HEK293 (cell line): ENCODE results near the gene AK8.

ENCODE experiments used
- CTCF ChIA-PET: fragments of 350-600 bp; formaldehyde crosslinking; extraction: SDS; loops from one replicate; lab custom pipeline; 2021; ENCODE audit warnings: antibody characterized with exemption; lab: Yijun Ruan, JAX
- POLR2A ChIA-PET: fragments of 300-600 bp; formaldehyde crosslinking; extraction: SDS; loops from one replicate; lab custom pipeline; 2020; ENCODE audit warnings: antibody characterized with exemption, inconsistent platforms; lab: Yijun Ruan, JAX
- H3K27ac ChIP-seq: fragments of 200-500 bp; sonication (Bioruptor generic); 2 replicates; pipeline ENCODE4 v1.5.1; 2014; ENCODE audit warnings: low read depth, low read length, control low read depth, inconsistent platforms; ENCODE audit errors: extremely low read depth
- H3K36me3 ChIP-seq, 2 experiments: fragments of 200-500 bp in 1 of 2; sonication (Bioruptor generic) in 1 of 2; 1 replicate in 1 of 2; 2 replicates in 1 of 2; pipeline ENCODE4 v1.5.1; 2014 to 2017; ENCODE audit warnings: inconsistent platforms in 2 of 2, low read length in 2 of 2; ENCODE audit not compliant: control insufficient read depth in 2 of 2, insufficient read depth in 1 of 2
- H3K4me1 ChIP-seq: fragments of 200-500 bp; sonication (Bioruptor generic); 2 replicates; pipeline ENCODE4 v1.5.1; 2014; ENCODE audit warnings: mild to moderate bottlenecking, low read length, inconsistent platforms; ENCODE audit not compliant: control insufficient read depth, insufficient read depth
- H3K4me3 ChIP-seq: 2 replicates; pipeline ENCODE4 v1.5.1; 2011; ENCODE audit warnings: low read depth, mild to moderate bottlenecking, control low read depth, low read length, moderate library complexity
- H3K9me3 ChIP-seq: fragments of 200-500 bp; sonication (Bioruptor generic); 2 replicates; pipeline ENCODE4 v1.5.1; 2014; ENCODE audit warnings: low read depth, low read length, inconsistent platforms; ENCODE audit not compliant: control insufficient read depth, insufficient read depth
- BCL6B ChIP-seq: fragments of 450-650 bp; formaldehyde crosslinking; IDR thresholded peaks from 2 replicates; pipeline ENCODE4 v1.5.1; 2017; ENCODE audit warnings: missing biosample characterization, missing genetic modification characterization
- EGR2 ChIP-seq: fragments of 450-650 bp; formaldehyde crosslinking; IDR thresholded peaks from 2 replicates; pipeline ENCODE4 v1.5.1; 2016; ENCODE audit warnings: low read depth, missing biosample characterization, missing genetic modification characterization
- SCRT1 ChIP-seq: fragments of 450-650 bp; formaldehyde crosslinking; IDR thresholded peaks from 2 replicates; pipeline ENCODE4 v1.5.1; 2016; ENCODE audit warnings: missing biosample characterization, missing genetic modification characterization, borderline replicate concordance
- SCRT2 ChIP-seq: fragments of 450-650 bp; formaldehyde crosslinking; IDR thresholded peaks from 2 replicates; pipeline ENCODE4 v1.5.1; 2016; ENCODE audit warnings: missing biosample characterization, missing genetic modification characterization
- WT1 ChIP-seq: fragments of 450-650 bp; formaldehyde crosslinking; IDR thresholded peaks from 2 replicates; pipeline ENCODE4 v1.5.1; 2016; ENCODE audit warnings: missing biosample characterization, missing genetic modification characterization
- ZBTB21 ChIP-seq: fragments of 450-650 bp; formaldehyde crosslinking; IDR thresholded peaks from 2 replicates; pipeline ENCODE4 v1.5.1; 2017; ENCODE audit warnings: missing biosample characterization, missing genetic modification characterization
- ZBTB49 ChIP-seq: fragments of 450-650 bp; formaldehyde crosslinking; IDR thresholded peaks from 2 replicates; pipeline ENCODE4 v1.5.1; 2016; ENCODE audit warnings: missing biosample characterization, missing genetic modification characterization, low read depth
- ZBTB6 ChIP-seq: fragments of 450-650 bp; formaldehyde crosslinking; IDR thresholded peaks from 2 replicates; pipeline ENCODE4 v1.5.1; 2017; ENCODE audit warnings: missing biosample characterization, missing genetic modification characterization
- ZFHX2 ChIP-seq: fragments of 450-650 bp; formaldehyde crosslinking; conservative IDR thresholded peaks from 2 replicates; pipeline ENCODE4 v1.5.1; 2016; ENCODE audit warnings: missing biosample characterization, missing genetic modification characterization
- ZFP69B ChIP-seq: fragments of 450-650 bp; formaldehyde crosslinking; IDR thresholded peaks from 2 replicates; pipeline ENCODE4 v1.5.1; 2016; ENCODE audit warnings: missing biosample characterization, missing genetic modification characterization
- ZNF555 ChIP-seq: fragments of 450-650 bp; formaldehyde crosslinking; conservative IDR thresholded peaks from 2 replicates; pipeline ENCODE4 v1.5.1; 2017; ENCODE audit warnings: missing biosample characterization, mild to moderate bottlenecking, missing genetic modification characterization, inconsistent platforms
- ZNF580 ChIP-seq: fragments of 450-650 bp; formaldehyde crosslinking; IDR thresholded peaks from 2 replicates; pipeline ENCODE4 v1.5.1; 2016; ENCODE audit warnings: missing biosample characterization, missing genetic modification characterization
- ZNF837 ChIP-seq: fragments of 450-650 bp; formaldehyde crosslinking; IDR thresholded peaks from 2 replicates; pipeline ENCODE4 v1.5.1; 2016; ENCODE audit warnings: missing biosample characterization, missing genetic modification characterization
- ZNF843 ChIP-seq: fragments of 450-650 bp; formaldehyde crosslinking; IDR thresholded peaks from 2 replicates; pipeline ENCODE4 v1.5.1; 2016; ENCODE audit warnings: missing biosample characterization, missing genetic modification characterization
- TF ChIP-seq, protein P1 (sequence below): fragments of 450-650 bp; formaldehyde crosslinking; IDR thresholded peaks from 2 replicates; pipeline ENCODE4 v1.5.0; 2017; ENCODE audit warnings: missing biosample characterization, missing genetic modification characterization, borderline replicate concordance

Gene AK8

GRCh38 chr9:132814937-132815336 lies 63.1 kb downstream of the AK8 start:
- POLR2A ChIA-PET = no interaction called here
- H3K4me1 ChIP-seq = no peaks in the 10 kb centered on the region
- no peaks in the 10 kb centered on the region for H3K9me3 ChIP-seq
- no peak overlapping the region for H3K4me3 ChIP-seq
- no peaks in the 10 kb centered on the region for H3K36me3 ChIP-seq
- CTCF ChIA-PET = no interaction called here
- no peak for TF ChIP-seq ZNF837 (tag by site-specific recombination)
- no peak for TF ChIP-seq ZFP69B
- no peak for TF ChIP-seq ZNF555 (tag by site-specific recombination)
- no peak for TF ChIP-seq ZNF843 (tag by site-specific recombination)
- TF ChIP-seq ZNF580 (tag by site-specific recombination) = no peak
- TF ChIP-seq, protein P1, sequence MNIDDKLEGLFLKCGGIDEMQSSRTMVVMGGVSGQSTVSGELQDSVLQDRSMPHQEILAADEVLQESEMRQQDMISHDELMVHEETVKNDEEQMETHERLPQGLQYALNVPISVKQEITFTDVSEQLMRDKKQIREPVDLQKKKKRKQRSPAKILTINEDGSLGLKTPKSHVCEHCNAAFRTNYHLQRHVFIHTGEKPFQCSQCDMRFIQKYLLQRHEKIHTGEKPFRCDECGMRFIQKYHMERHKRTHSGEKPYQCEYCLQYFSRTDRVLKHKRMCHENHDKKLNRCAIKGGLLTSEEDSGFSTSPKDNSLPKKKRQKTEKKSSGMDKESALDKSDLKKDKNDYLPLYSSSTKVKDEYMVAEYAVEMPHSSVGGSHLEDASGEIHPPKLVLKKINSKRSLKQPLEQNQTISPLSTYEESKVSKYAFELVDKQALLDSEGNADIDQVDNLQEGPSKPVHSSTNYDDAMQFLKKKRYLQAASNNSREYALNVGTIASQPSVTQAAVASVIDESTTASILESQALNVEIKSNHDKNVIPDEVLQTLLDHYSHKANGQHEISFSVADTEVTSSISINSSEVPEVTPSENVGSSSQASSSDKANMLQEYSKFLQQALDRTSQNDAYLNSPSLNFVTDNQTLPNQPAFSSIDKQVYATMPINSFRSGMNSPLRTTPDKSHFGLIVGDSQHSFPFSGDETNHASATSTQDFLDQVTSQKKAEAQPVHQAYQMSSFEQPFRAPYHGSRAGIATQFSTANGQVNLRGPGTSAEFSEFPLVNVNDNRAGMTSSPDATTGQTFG = no peak
- no peak overlapping the region for H3K27ac ChIP-seq

- TF ChIP-seq ZFHX2 (peak; percentile 78), BCL6B (tag by site-specific recombination) (no peak), EGR2 (tag by site-specific recombination) (peak; percentile 78)
- TF ChIP-seq, all 188 proteins: peak for 2
- CTCF ChIA-PET = interaction anchor here (0.7 kb wide), 1 partner anchor 92 kb away, joined by 3 read pairs; no protein-coding TSS in a partner anchor
- POLR2A ChIA-PET = no interaction called here
Observed at GRCh38 chr9:132813115-132813771, 64.8 kb downstream of the AK8 start.

DNA sequence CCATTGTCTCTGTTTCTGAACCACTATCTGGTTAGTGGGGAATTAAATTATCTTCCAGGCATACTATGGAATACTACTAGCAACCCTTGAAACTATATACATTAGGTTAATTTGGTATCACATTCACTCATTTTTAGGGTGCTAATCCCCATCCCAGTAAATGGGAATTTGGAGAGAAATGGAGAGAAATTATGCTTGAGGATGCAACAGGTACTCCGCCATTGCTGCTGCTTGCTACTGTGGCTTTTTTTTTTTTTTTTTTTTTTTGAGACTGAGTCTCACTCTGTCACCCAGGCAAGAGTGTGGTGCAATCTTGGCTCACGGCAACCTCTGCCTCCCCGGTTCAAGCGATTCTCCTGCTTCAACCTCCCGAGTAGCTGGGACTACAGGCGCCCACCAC lies 66.1 kb downstream of the AK8 start:
- CTCF ChIA-PET = interaction anchor here (0.5 kb wide), 1 partner anchor 1476 kb away, joined by 3 read pairs; no protein-coding TSS in a partner anchor
- Histone ChIP-seq H3K4me3 (no peak overlapping the region), H3K36me3 (no peaks in the 10 kb centered on the region), H3K4me1 (no peaks in the 10 kb centered on the region), H3K9me3 (no peaks in the 10 kb centered on the region), H3K27ac (no peak overlapping the region)
- no peak for TF ChIP-seq ZBTB6 (tag by site-specific recombination)
- TF ChIP-seq SCRT1 (tag by site-specific recombination) = peak; percentile 79
- TF ChIP-seq SCRT2 (tag by site-specific recombination) = peak; percentile 77
- no peak for TF ChIP-seq WT1 (tag by site-specific recombination)
- no peak for TF ChIP-seq ZFP69B
- TF ChIP-seq ZBTB49 (tag by site-specific recombination) = no peak
- TF ChIP-seq ZBTB21 = no peak
- POLR2A ChIA-PET = no interaction called here

More at GRCh38 chr9:132813115-132813771, 64.8 kb downstream of the AK8 start:
- Histone ChIP-seq H3K4me1 (no peaks in the 10 kb centered on the region), H3K4me3 (no peak overlapping the region), H3K9me3 (no peaks in the 10 kb centered on the region), H3K27ac (no peak overlapping the region), H3K36me3 (no peaks in the 10 kb centered on the region)
